Cardiac fibroblast (primary cell): Measurements from ENCODE around the gene HSPA1L.
"Not testable (repeated sequence)": the region's sequence is repeated elsewhere in the genome, so short reads cannot be mapped to it uniquely, and the experiment has no call there.

Experiments used
- DNase-seq, 2 donors: peaks; one replicate each; pipeline versions ENCODE4 v3.0.0 to v3.0.0-alpha.2; 2010; ENCODE audit warnings: low read depth in 2 of 2
- H3K4me3 ChIP-seq, 2 donors: replicated peaks in 1 of 2; 1 replicate in 1 of 2; 2 replicates in 1 of 2; pipeline ENCODE4 v1.5.1; 2011; ENCODE audit warnings: low read depth in 2 of 2, low read length in 2 of 2, mild to moderate bottlenecking in 2 of 2, moderate library complexity in 1 of 2
- TF ChIP-seq, protein P1 (sequence below): IDR thresholded peaks from one replicate; pipeline ENCODE4 v1.5.1; 2011; ENCODE audit warnings: low read depth, mild to moderate bottlenecking, low read length, inconsistent platforms

The HSPA1L gene

DNA sequence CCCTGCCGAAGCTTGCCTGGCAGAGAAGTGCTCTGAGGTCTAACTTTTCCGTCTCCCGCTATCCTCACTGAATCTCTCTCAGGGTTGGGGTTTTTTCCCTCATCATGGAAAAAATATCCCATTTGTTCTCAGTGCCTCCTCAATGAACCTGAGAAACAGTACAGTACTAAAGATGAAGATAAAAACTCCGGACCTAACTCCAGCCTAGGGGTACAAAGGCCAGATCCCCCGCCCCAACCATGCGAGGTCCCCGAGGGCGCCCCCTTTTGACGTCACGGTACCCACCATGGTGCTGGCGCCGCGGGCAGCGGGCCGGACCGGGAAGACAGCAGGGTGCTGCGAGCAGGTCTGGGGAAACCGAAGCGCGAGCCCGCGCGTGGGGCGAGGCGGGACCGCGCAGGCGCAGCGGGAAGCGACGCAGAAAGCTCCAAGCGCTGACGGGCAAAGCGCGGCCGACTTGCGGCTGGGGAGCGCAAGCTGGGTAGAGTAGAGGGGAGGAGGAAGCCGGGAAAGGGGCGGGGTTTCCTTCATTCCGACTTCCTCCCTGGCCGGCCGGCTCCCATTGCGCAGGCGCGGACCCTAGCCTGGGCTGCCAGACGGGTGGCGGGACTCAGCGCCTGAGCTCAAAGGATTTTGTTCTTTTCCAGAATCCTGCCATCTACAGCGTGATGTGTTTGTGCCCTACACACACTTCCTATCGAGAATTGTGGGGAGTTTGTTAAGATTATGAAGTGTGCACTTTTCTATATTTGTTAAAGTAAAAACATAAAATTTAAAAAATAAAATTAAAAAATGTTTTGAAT lies 8.4 kb downstream of the HSPA1L start, which contains the start of gene LSM2:
Gene LSM2, minus strand, starts transcription at position 497 of the 803 bp plus-strand sequence. Its CDS starts 209 bp downstream, at position 288.
- H3K4me3 ChIP-seq = peak within 1 kb of the TSS; percentile 65 to 82
- TF ChIP-seq, protein P1, sequence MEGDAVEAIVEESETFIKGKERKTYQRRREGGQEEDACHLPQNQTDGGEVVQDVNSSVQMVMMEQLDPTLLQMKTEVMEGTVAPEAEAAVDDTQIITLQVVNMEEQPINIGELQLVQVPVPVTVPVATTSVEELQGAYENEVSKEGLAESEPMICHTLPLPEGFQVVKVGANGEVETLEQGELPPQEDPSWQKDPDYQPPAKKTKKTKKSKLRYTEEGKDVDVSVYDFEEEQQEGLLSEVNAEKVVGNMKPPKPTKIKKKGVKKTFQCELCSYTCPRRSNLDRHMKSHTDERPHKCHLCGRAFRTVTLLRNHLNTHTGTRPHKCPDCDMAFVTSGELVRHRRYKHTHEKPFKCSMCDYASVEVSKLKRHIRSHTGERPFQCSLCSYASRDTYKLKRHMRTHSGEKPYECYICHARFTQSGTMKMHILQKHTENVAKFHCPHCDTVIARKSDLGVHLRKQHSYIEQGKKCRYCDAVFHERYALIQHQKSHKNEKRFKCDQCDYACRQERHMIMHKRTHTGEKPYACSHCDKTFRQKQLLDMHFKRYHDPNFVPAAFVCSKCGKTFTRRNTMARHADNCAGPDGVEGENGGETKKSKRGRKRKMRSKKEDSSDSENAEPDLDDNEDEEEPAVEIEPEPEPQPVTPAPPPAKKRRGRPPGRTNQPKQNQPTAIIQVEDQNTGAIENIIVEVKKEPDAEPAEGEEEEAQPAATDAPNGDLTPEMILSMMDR = no peak
- DNase-seq = peak; percentile 97 to 98

DNA sequence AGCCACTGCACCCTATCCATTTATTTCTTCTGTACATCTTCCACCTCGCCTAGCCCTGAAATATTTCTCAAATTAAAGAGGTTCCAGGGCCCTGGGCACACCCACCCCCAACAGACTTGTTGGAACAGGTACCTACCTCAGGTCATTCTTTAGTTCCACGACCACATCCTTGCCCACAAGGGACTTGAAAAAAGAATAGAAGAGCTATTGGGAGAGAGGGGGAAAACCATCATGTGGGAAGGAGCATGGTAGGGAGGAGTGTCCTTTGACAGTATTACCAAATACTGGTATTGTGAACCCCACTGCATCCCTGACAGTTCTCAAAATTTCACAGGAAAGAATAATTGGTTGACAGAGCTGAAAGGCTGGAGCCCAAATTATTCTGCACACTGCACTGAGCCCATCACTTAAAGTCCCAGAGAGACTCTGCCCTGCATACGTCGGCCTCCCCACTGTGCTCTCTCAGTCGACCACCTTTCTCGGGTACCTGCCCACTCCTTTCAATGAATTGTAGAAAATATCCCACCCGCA lies 9.1 kb downstream of the HSPA1L start:
- TF ChIP-seq, protein P1 = no peak
- no peak for DNase-seq
- peak overlapping the region; percentile 65 to 82 for H3K4me3 ChIP-seq

DNA sequence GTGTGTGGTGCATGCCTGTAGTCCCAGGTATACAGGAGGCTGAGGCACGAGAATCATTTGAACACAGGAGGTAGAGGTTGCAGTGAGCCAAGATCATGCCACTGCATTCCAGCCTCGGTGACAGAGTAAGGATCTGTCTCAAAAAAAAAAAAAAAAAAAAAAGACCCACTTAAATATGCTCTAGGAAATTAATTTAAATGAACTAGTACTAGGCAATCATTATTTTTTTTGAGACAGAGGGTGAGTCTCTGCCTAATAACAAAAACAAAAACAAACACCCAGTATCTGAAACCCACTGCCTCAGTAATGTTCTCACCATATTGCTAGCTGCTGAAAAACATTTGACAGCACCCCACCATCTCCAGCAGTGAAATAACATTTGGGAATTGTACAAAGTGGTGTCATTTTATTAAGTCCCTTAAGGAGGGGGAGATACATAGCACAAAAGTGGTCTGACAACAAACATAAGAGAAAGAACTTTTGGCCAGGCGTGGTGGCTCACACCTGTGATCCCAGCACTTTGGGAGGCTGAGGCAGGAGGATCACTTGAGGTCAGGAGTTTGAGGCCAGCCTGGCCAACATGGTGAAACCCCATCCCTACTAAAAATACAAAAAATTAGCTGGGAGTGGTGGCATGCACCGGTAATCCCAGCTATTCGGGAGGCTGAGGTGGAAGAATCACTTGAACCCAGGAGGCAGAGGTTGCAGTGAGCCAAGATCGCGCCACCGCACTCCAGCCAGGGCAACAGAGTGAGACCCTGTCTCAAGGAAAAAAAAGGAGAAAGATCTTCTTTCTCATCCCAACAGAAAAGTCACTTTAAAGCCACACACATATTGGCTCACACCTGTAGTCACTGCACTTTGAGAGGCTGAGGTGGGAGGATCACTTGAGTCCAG lies 13.8 kb downstream of the HSPA1L start:
- H3K4me3 ChIP-seq, DNase-seq: not testable (repeated sequence)

DNA sequence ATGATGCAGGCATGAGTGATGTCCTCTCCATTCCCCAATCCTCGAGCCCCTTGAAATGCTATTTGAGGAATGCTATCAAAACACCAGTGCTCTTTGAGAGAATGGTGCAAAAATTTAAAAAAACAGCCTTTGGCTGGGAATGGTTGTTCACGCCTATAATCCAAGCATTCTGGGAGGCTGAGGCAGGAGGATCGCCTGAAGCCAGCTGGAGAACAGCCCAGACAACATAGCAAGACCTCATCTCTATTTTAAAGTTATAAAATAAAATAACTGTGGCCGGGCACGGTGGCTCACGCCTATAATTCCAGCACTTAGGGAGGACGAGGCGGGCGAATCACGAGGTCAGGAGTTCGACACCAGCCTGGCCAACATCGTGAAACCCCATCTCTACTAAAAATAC lies 15.3 kb downstream of the HSPA1L start:
- DNase-seq = peak in 1 of 2 donors; percentile 10
- H3K4me3 ChIP-seq = no peak overlapping the region
- TF ChIP-seq, protein P1 = no peak

DNA sequence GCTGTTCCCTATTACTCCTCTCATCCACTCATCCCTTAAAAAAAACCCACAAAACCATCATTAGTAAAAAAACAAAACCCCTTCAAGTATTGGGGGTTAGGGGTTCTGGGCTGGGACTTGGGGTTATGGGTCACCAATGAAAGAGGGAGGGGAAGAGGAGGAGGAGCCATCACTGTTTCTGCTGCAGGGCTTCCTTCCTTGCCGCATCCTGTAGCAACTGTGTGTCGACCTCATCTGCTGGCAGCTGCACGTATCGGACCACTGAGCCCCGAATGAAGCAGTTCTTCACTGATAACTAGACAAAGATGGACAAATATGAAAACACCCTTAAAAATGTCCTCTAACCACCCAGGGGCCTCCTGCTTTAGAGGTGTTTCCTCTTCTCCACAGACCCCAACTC lies 17.5 kb downstream of the HSPA1L start:
- DNase-seq = no peak
- TF ChIP-seq, protein P1 = no peak
- no peak overlapping the region for H3K4me3 ChIP-seq

DNA sequence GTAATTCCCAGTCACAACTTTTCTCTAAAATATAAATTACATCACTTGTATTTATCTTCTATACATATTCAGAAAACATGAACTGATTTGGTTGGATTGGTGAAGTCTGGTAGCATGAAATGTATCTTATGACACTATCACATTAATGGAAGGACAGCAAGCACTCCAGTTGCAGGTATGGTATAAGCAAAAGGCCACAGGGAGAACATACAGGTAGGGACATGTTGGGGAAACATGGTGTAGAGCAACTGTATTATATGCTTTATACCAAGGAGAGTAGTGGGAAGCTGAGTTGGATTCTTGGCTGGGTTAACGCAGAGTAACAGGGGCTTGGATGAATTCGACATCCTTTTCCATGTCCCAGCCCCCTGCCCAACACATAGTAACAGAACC lies 18.1 kb downstream of the HSPA1L start:
- no peak for DNase-seq
- H3K4me3 ChIP-seq = no peak overlapping the region
- TF ChIP-seq, protein P1 = no peak
